ENCODE results near the gene PAH.

The PAH gene

GRCh38 chr12:102816816-102817434 is 100.1 kb downstream of the PAH start:
- DNase-seq = no peak

- no peak for DNase-seq
Observed at GRCh38 chr12:102814691-102815367, 102.2 kb downstream of the PAH start.

- peak in 1 of 2 experiments; percentile 4 for DNase-seq
Observed at GRCh38 chr12:102812344-102812743, 104.7 kb downstream of the PAH start.

GRCh38 chr12:102811110-102811737 is 105.8 kb downstream of the PAH start:
- peak; percentile 1 to 5 for DNase-seq

- no peak for DNase-seq
Observed at GRCh38 chr12:102808412-102808811, 108.6 kb downstream of the PAH start.

- no peak for DNase-seq
Observed at GRCh38 chr12:102806592-102806991, 110.5 kb downstream of the PAH start.

GRCh38 chr12:102806110-102806509 is 110.9 kb downstream of the PAH start:
- DNase-seq = no peak

GRCh38 chr12:102800565-102800964 is 116.5 kb downstream of the PAH start:
- DNase-seq = no peak

- DNase-seq = no peak
Observed at GRCh38 chr12:102799229-102799628, 117.8 kb downstream of the PAH start.

- DNase-seq = no peak
Observed at GRCh38 chr12:102797528-102797927, 119.5 kb downstream of the PAH start.

GRCh38 chr12:102793921-102794320 is 123.1 kb downstream of the PAH start:
- no peak for DNase-seq
